ENCODE data around the gene PLPPR3. TPM values are rescaled to one million over a fixed set of nuclear protein-coding genes. Genes with fewer than 3 reads are reported as not detected.

Gene PLPPR3
- total RNA-seq, 1 experiment from 2014 or later, result 57.9 TPM

DNA sequence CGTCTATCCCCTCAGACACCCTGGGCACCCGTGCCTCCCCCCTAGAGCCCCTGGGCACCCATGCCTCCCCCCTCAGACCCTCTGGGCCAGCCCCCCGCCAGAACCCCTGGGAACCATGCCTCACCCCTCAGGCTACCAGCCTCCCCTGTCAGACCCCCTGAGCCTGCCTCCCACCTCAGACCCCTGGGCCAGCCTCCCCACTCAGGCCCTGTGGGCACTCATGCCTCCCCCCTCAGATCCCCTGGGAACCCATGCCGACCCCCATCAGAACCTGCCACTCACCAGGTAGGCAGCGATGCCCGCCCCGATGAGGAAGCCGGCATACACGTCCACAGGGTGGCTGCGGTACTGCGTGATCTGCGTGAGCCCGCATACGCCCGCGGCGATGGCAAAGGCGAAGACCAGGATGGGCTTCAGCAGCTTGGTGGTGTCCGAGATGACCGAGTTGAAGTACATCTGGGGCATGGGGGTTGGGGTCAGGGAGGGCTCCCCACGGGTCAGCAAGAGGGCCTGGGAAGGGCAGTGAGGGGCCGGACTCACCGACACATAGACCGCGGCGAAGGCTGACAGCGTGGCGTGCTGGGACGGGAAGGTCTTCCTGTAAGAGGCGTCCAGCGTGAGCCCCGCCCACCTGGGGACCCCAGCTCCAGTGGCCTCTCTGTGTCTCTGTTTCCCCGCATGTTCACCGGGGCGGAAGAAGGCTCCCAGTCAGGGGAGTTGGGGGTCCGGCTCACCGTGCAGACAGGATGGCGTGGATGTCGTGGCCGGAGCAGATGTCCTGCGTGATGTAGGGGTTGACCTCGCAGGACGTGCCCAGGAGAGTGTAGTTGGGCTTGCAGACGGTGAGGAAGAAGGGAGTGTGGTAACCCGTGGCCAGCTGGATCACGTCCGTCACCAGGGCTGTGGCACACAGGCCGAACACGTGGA lies 7.3 kb downstream of the PLPPR3 start:
- H4K91ac ChIP-seq (ENCODE audit: insufficient read length, low read depth, low read length), result no peak overlapping the region
- no peak overlapping the region for H3K18ac ChIP-seq (ENCODE audit: insufficient read length, low read depth, low read length)
- no peak overlapping the region for H2BK120ac ChIP-seq (ENCODE audit: low read depth, low read length, poor library complexity, severe bottlenecking)
- H3K79me2 ChIP-seq (ENCODE audit: insufficient read depth, low read length), result no peaks in the 10 kb centered on the region
- H3K9me3 ChIP-seq (ENCODE audit: control insufficient read depth, low read depth, low read length), result no peaks in the 10 kb centered on the region
- no peak overlapping the region for H4K5ac ChIP-seq (ENCODE audit: insufficient read length, low read depth, low read length)
- no peak overlapping the region for H2BK15ac ChIP-seq (ENCODE audit: low read depth, low read length)
- H3K27ac Mint-ChIP-seq, result peak overlapping the region; percentile 53 to 82 (median 58); a peak in 5 of 7 replicates
- peak overlapping the region in 1 of 2 experiments; percentile 18; a peak in 2 of 5 replicates for H3K4me3 Mint-ChIP-seq
- no peak for DNase-seq
- no peak overlapping the region for H2BK12ac ChIP-seq (ENCODE audit: insufficient read length, low read depth, low read length)
- peaks cover 3% of the 10 kb centered on the region; the same call in 1 of the 2 replicates for H3K27me3 Mint-ChIP-seq (ENCODE audit: low read depth)
- no peaks in the 10 kb centered on the region; a peak in 1 of 5 replicates for H3K9me3 Mint-ChIP-seq
- H2BK20ac ChIP-seq (ENCODE audit: low read depth, low read length, poor library complexity, severe bottlenecking), result no peak overlapping the region
- H3K14ac ChIP-seq (ENCODE audit: insufficient read depth, low read length), result no peak overlapping the region
- H3K79me1 ChIP-seq (ENCODE audit: insufficient read depth, low read depth, low read length, poor library complexity, severe bottlenecking), result no peaks in the 10 kb centered on the region
- no peak overlapping the region for H2BK5ac ChIP-seq (ENCODE audit: insufficient read length, low read length)
- TF ChIP-seq, protein P1, sequence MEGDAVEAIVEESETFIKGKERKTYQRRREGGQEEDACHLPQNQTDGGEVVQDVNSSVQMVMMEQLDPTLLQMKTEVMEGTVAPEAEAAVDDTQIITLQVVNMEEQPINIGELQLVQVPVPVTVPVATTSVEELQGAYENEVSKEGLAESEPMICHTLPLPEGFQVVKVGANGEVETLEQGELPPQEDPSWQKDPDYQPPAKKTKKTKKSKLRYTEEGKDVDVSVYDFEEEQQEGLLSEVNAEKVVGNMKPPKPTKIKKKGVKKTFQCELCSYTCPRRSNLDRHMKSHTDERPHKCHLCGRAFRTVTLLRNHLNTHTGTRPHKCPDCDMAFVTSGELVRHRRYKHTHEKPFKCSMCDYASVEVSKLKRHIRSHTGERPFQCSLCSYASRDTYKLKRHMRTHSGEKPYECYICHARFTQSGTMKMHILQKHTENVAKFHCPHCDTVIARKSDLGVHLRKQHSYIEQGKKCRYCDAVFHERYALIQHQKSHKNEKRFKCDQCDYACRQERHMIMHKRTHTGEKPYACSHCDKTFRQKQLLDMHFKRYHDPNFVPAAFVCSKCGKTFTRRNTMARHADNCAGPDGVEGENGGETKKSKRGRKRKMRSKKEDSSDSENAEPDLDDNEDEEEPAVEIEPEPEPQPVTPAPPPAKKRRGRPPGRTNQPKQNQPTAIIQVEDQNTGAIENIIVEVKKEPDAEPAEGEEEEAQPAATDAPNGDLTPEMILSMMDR (conservative IDR thresholded peaks at IDR 0.05), result no peak
- no peak overlapping the region for H3T11ph ChIP-seq (ENCODE audit: low read length)
- peaks cover 27 to 52% (median 52%) of the 10 kb centered on the region in 3 experiments for H3K36me3 Mint-ChIP-seq (ENCODE audit: insufficient read depth in 1 of 3, low read depth in 3 of 3)
- H2AK5ac ChIP-seq (ENCODE audit: insufficient read length, low read length), result no peak overlapping the region
- H3K4me1 Mint-ChIP-seq, result 0 out of 4 replicates have a peak, but pooled peaks cover 0 to 3% of the 10 kb centered on the region in 2 experiments
- no peaks in the 10 kb centered on the region for H3K27me3 ChIP-seq (ENCODE audit: insufficient read depth, low read length)
- no peak overlapping the region for H3K23ac ChIP-seq (ENCODE audit: insufficient read length, low read depth, low read length)
- no peak overlapping the region for H3K9ac ChIP-seq (ENCODE audit: extremely low read depth, insufficient read length, low read length)
- no peaks in the 10 kb centered on the region for H3K23me2 ChIP-seq (ENCODE audit: insufficient read length, low read depth, low read length, poor library complexity, severe bottlenecking)
- no peaks in the 10 kb centered on the region for H4K20me1 ChIP-seq (ENCODE audit: control insufficient read depth, insufficient read depth, insufficient read length)
- WGBS (ENCODE audit: extremely low coverage, insufficient read length, low lambda C conversion rate), result no CpG with 5 or more reads among the region's 49 CpGs
- H3K4ac ChIP-seq (ENCODE audit: low read depth, low read length), result no peak overlapping the region
- no peak overlapping the region for H3K56ac ChIP-seq (ENCODE audit: insufficient read length, low read depth, low read length)
- H3K4me1 ChIP-seq (ENCODE audit: insufficient read depth, low read length), result no peaks in the 10 kb centered on the region
- no peak overlapping the region for H2AFZ ChIP-seq (ENCODE audit: low read length)
- no peak overlapping the region for H4K8ac ChIP-seq (replicated peaks; ENCODE audit: insufficient read length, low read depth, low read length)
- H3K27ac ChIP-seq (ENCODE audit: insufficient read length, low read depth, low read length), result no peak overlapping the region
- H3K4me2 ChIP-seq (ENCODE audit: insufficient read depth, insufficient read length, low read length), result no peak overlapping the region

Measured in H9 (cell line).